Stimulated activated CD4-positive, alpha-beta T cell treated with anti-CD3 and anti-CD28 coated beads, TNF-alpha, amount 100 ng/mL, for 1 hour (primary cell): ENCODE measurements around the gene PRR35.

Source experiments
- DNase-seq, 3 donors: peaks; one replicate each; pipeline ENCODE4 v3.0.0-alpha.2; 2020; ENCODE audit warnings: low read depth in 3 of 3, low spot score in 1 of 3

The PRR35 gene

GRCh38 chr16:561957-562938 is 2.1 kb downstream of the PRR35 start:
- DNase-seq, result no peak

GRCh38 chr16:563072-563644 is 3.0 kb downstream of the PRR35 start:
- no peak for DNase-seq

- no peak for DNase-seq
Observed at GRCh38 chr16:564690-565418, 4.7 kb downstream of the PRR35 start.

- DNase-seq, result no peak
Observed at GRCh38 chr16:565419-566330, 5.5 kb downstream of the PRR35 start.

GRCh38 chr16:566475-567372 is 6.5 kb downstream of the PRR35 start, which contains the start of gene NHLRC4:
Gene NHLRC4, plus strand, starts transcription at chr16:567005. Its CDS starts 1,043 bp downstream, at chr16:568048.
- peak in 1 of 3 donors; percentile 12 for DNase-seq

- DNase-seq, result no peak
Observed at GRCh38 chr16:567373-568256, 7.4 kb downstream of the PRR35 start.

GRCh38 chr16:568401-569258 is 8.4 kb downstream of the PRR35 start:
- DNase-seq, result no peak

GRCh38 chr16:569445-570254 is 9.5 kb downstream of the PRR35 start, which contains the start of gene PIGQ:
Gene PIGQ, plus strand, starts transcription at chr16:569968. Its CDS starts 4,107 bp downstream, at chr16:574075.
- peak in 2 of 3 donors; percentile 43 to 62 for DNase-seq

- DNase-seq, result no peak
Observed at GRCh38 chr16:572865-573650, 12.9 kb downstream of the PRR35 start.

- DNase-seq, result no peak
Observed at GRCh38 chr16:574021-574760, 14.0 kb downstream of the PRR35 start.

GRCh38 chr16:575354-576196 is 15.4 kb downstream of the PRR35 start:
- no peak for DNase-seq

- no peak for DNase-seq
Observed at GRCh38 chr16:576197-576822, 16.1 kb downstream of the PRR35 start.

GRCh38 chr16:576823-577201 is 16.6 kb downstream of the PRR35 start:
- no peak for DNase-seq

- no peak for DNase-seq
Observed at GRCh38 chr16:577796-578195, 17.6 kb downstream of the PRR35 start.
